K562 (cell line): ENCODE results near the gene DNAJC18. TPM values are rescaled to one million over a fixed set of nuclear protein-coding genes. Genes with fewer than 3 reads are reported as not detected.

Experiments used
- ATF7 ChIP-seq: fragments of 450-650 bp; IDR thresholded peaks from 2 replicates; pipeline ENCODE4 v1.7.1; 2014; ENCODE audit warnings: mild to moderate bottlenecking, moderate library complexity
- E2F3 ChIP-seq: fragments of 250-450 bp; sonication (Bioruptor Pico); IDR thresholded peaks from 2 replicates; pipeline ENCODE4 v1.4.0; 2020; ENCODE audit warnings: mild to moderate bottlenecking
- EWSR1 ChIP-seq: fragments of 450-650 bp; IDR thresholded peaks from 2 replicates; pipeline ENCODE4 v1.6.1; 2018; ENCODE audit warnings: borderline replicate concordance, mild to moderate bottlenecking, low read depth, moderate library complexity; ENCODE audit not compliant: partially characterized antibody
- FOXK1 ChIP-seq: sonication (generic); formaldehyde crosslinking; IDR thresholded peaks from 2 replicates; pipeline ENCODE4 v1.8.0; 2022; ENCODE audit warnings: missing genetic modification reagents, mild to moderate bottlenecking, borderline replicate concordance
- GATA2 ChIP-seq: sonication (generic); formaldehyde crosslinking; IDR thresholded peaks from 2 replicates; pipeline ENCODE4 v1.4.0; 2020; ENCODE audit warnings: mild to moderate bottlenecking, missing genetic modification reagents
- GTF2A2 ChIP-seq: IDR thresholded peaks from 2 replicates; pipeline ENCODE4 v1.6.1; 2016; ENCODE audit warnings: mild to moderate bottlenecking, missing genetic modification characterization, missing compliant biosample characterization
- IFI16 ChIP-seq: fragments of 250-450 bp; sonication (Bioruptor Pico); IDR thresholded peaks from 2 replicates; pipeline ENCODE4 v2.1.2; 2022; ENCODE audit warnings: mild to moderate bottlenecking, inconsistent platforms
- MYNN ChIP-seq, 2 experiments: sonication (generic); formaldehyde crosslinking in 1 of 2; IDR thresholded peaks; 2 replicates each; pipeline versions ENCODE4 v1.5.0 to v1.6.1; 2016 to 2020; ENCODE audit warnings: antibody characterized with exemption in 1 of 2, missing genetic modification reagents in 1 of 2
- NCOA6 ChIP-seq: fragments of 450-650 bp; IDR thresholded peaks from 2 replicates; pipeline ENCODE4 v1.6.1; 2017; ENCODE audit warnings: mild to moderate bottlenecking
- NUFIP1 ChIP-seq: fragments of 450-650 bp; IDR thresholded peaks from 2 replicates; pipeline ENCODE4 v1.6.1; 2018; ENCODE audit not compliant: partially characterized antibody
- RBM25 ChIP-seq: fragments of 200-400 bp; formaldehyde crosslinking; IDR thresholded peaks from 2 replicates; pipeline ENCODE4 v1.6.1; 2018; ENCODE audit warnings: low read length, low read depth, moderate library complexity; ENCODE audit not compliant: severe bottlenecking
- TFAP4 ChIP-seq: sonication (generic); formaldehyde crosslinking; IDR thresholded peaks from 2 replicates; pipeline ENCODE4 v1.8.0; 2022; ENCODE audit warnings: missing genetic modification reagents, mild to moderate bottlenecking, moderate library complexity, borderline replicate concordance
- UBTF ChIP-seq, 2 experiments: IDR thresholded peaks; 2 replicates each; pipeline ENCODE4 v1.6.1; 2012; ENCODE audit warnings: improper control_type of control experiment in 2 of 2, low read depth in 2 of 2, low read length in 2 of 2, borderline replicate concordance in 1 of 2
- ZNF184 ChIP-seq: sonication (generic); formaldehyde crosslinking; IDR thresholded peaks from 2 replicates; pipeline ENCODE4 v1.5.0; 2020; ENCODE audit warnings: missing genetic modification reagents
- ZNF592 ChIP-seq: fragments of 450-650 bp; IDR thresholded peaks from 2 replicates; pipeline ENCODE4 v1.6.1; 2017; ENCODE audit warnings: antibody characterized with exemption, mild to moderate bottlenecking
- ZNF79 ChIP-seq: fragments of 250-450 bp; sonication (Bioruptor Pico); IDR thresholded peaks from 2 replicates; pipeline ENCODE4 v1.4.0; 2020; ENCODE audit warnings: low read depth, mild to moderate bottlenecking, moderate library complexity
- polyA plus RNA-seq, 8 experiments: library from polyadenylated mRNA; depleted of rRNA in 4 of 8; stranded (reverse) in 5 of 8; unstranded in 3 of 8; fragments of >200 nt; fragmentation: Nextera tagmentation in 2 of 8; fragmentation: Illumina TruSeq in 1 of 8; extraction: Ambion mirVana in 2 of 8; extraction: Trizol in 1 of 8; gene quantifications; 2 replicates each; pipeline versions ENCODE4 v1.2.1 to v1.2.3, GENCODE V29; 2011 to 2014; ENCODE audit warnings: inconsistent platforms in 1 of 8, missing spikeins in 1 of 8
- total RNA-seq, 7 experiments: library from RNA; depleted of rRNA in 6 of 7; stranded (reverse); fragments of >200 nt in 6 of 7; fragmentation: Illumina TruSeq in 2 of 7; extraction: Trizol in 2 of 7; gene quantifications; 2 replicates each; pipeline versions ENCODE4 v1.2.1 to v1.2.3, GENCODE V29; 2011 to 2021; ENCODE audit warnings: low replicate concordance in 1 of 7
- TF ChIP-seq, protein P1 (sequence below): IDR thresholded peaks from 2 replicates; pipeline ENCODE4 v1.6.1; 2011; ENCODE audit warnings: borderline replicate concordance, low read depth, mild to moderate bottlenecking, moderate library complexity, low read length; ENCODE audit not compliant: insufficient read depth, poor library complexity, severe bottlenecking

The DNAJC18 gene
- total and polyA plus RNA-seq, 9 of the 15 experiments (the other 6 are each of a cell fraction or from before 2014, with no cell fraction given), result 1.5 to 13.3 (median 7.5) TPM

GRCh38 chr5:139482050-139482889 is 42.9 kb upstream of the DNAJC18 start, which contains the start of gene STING1 (continued):
- TF ChIP-seq ZNF592 (peak; percentile 96), IFI16 (no peak), E2F3 (CRISPR knock-in tag) (peak; percentile 47; the same call in 1 of the 2 replicates), GTF2A2 (tag) (peak; percentile 43; the same call in 1 of the 2 replicates), MYNN (IDR thresholded peaks at IDR 0.05) (peak; percentile 9; the same call in 1 of the 2 replicates), MYNN (CRISPR knock-in tag; IDR thresholded peaks at IDR 0.05) (no peak), FOXK1 (CRISPR knock-in tag) (peak; percentile 80; the same call in 1 of the 2 replicates), UBTF (IDR thresholded peaks at IDR 0.05; ENCODE audit: borderline replicate concordance in 1 of 2, low read depth in 2 of 2, low read length in 2 of 2) (0 out of 4 replicates have a peak, but pooled peaks of 1 of the 2 experiments have one; percentile 49), NUFIP1 (no peak), EWSR1 (no peak), ZNF79 (peak; percentile 73; the same call in 1 of the 2 replicates), NCOA6 (no peak), ATF7 (peak; percentile 69), TFAP4 (peak; percentile 50; the same call in 1 of the 2 replicates), GATA2 (CRISPR knock-in tag) (no peak), RBM25 (no peak), ZNF184 (no peak)
- TF ChIP-seq, protein P1, sequence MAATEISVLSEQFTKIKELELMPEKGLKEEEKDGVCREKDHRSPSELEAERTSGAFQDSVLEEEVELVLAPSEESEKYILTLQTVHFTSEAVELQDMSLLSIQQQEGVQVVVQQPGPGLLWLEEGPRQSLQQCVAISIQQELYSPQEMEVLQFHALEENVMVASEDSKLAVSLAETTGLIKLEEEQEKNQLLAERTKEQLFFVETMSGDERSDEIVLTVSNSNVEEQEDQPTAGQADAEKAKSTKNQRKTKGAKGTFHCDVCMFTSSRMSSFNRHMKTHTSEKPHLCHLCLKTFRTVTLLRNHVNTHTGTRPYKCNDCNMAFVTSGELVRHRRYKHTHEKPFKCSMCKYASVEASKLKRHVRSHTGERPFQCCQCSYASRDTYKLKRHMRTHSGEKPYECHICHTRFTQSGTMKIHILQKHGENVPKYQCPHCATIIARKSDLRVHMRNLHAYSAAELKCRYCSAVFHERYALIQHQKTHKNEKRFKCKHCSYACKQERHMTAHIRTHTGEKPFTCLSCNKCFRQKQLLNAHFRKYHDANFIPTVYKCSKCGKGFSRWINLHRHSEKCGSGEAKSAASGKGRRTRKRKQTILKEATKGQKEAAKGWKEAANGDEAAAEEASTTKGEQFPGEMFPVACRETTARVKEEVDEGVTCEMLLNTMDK, result no peak
